VCaP (cell line): Measurements from ENCODE around the gene DYNLRB2.

ENCODE experiments used
- H3K27ac ChIP-seq: fragments of 450-650 bp; 2 replicates; pipeline ENCODE4 v1.5.1; 2017
- CTCF ChIP-seq: fragments of 450-650 bp; conservative IDR thresholded peaks from 2 replicates; pipeline ENCODE4 v1.5.1; 2017; ENCODE audit warnings: mild to moderate bottlenecking, moderate library complexity

Gene DYNLRB2

GRCh38 chr16:80546249-80546648 lies 5.5 kb downstream of the DYNLRB2 start:
- no peak overlapping the region for H3K27ac ChIP-seq
- no peak for TF ChIP-seq CTCF

- H3K27ac ChIP-seq: no peak overlapping the region
- TF ChIP-seq CTCF: no peak
Observed at GRCh38 chr16:80547145-80547544, 6.4 kb downstream of the DYNLRB2 start.

- peak overlapping the region; percentile 48 for H3K27ac ChIP-seq
- no peak for TF ChIP-seq CTCF
Observed at GRCh38 chr16:80552277-80552676, 11.5 kb downstream of the DYNLRB2 start.

- no peak overlapping the region for H3K27ac ChIP-seq
- TF ChIP-seq CTCF: no peak
Observed at GRCh38 chr16:80554033-80554432, 13.2 kb downstream of the DYNLRB2 start.

GRCh38 chr16:80556481-80556880 lies 15.7 kb downstream of the DYNLRB2 start:
- H3K27ac ChIP-seq: no peak overlapping the region
- TF ChIP-seq CTCF: no peak

- TF ChIP-seq CTCF: no peak
- no peak overlapping the region for H3K27ac ChIP-seq
Observed at GRCh38 chr16:80557037-80557436, 16.2 kb downstream of the DYNLRB2 start.

- no peak for TF ChIP-seq CTCF
- H3K27ac ChIP-seq: no peak overlapping the region
Observed at GRCh38 chr16:80559369-80559768, 18.6 kb downstream of the DYNLRB2 start.

GRCh38 chr16:80563066-80563465 lies 22.3 kb downstream of the DYNLRB2 start:
- TF ChIP-seq CTCF: no peak
- no peak overlapping the region; the same call in 1 of the 2 replicates for H3K27ac ChIP-seq
